SIG-M5 (cell line): Measurements from ENCODE around the gene SLC30A10.
"Not testable (repeated sequence)": the region's sequence is repeated elsewhere in the genome, so short reads cannot be mapped to it uniquely, and the experiment has no call there.

Experiments used
- DNase-seq: peaks from one replicate; lab custom pipeline; 2025; lab: John Stamatoyannopoulos, UW

SLC30A10 gene

GRCh38 chr1:219891846-219892245 lies 36.5 kb downstream of the SLC30A10 start:
- DNase-seq: not testable (repeated sequence)

GRCh38 chr1:219888667-219889066 lies 39.7 kb downstream of the SLC30A10 start:
- not testable (repeated sequence) for DNase-seq

GRCh38 chr1:219885680-219886079 lies 42.7 kb downstream of the SLC30A10 start:
- DNase-seq: no peak

- DNase-seq: no peak
These were observed 44.7 kb downstream of the SLC30A10 start for GRCh38 chr1:219883400-219884332.

- no peak for DNase-seq
These were observed 45.6 kb downstream of the SLC30A10 start for GRCh38 chr1:219882755-219883154.

- DNase-seq: no peak
These were observed 46.3 kb downstream of the SLC30A10 start for GRCh38 chr1:219882096-219882495.

GRCh38 chr1:219880765-219881457 lies 47.4 kb downstream of the SLC30A10 start:
- DNase-seq: no peak

GRCh38 chr1:219876798-219877209 lies 51.6 kb downstream of the SLC30A10 start:
- DNase-seq: no peak

GRCh38 chr1:219875860-219876259 lies 52.5 kb downstream of the SLC30A10 start:
- no peak for DNase-seq

GRCh38 chr1:219872538-219872937 lies 55.8 kb downstream of the SLC30A10 start:
- not testable (repeated sequence) for DNase-seq

- DNase-seq: no peak
These were observed 56.8 kb downstream of the SLC30A10 start for GRCh38 chr1:219871427-219872057.

- not testable (repeated sequence) for DNase-seq
These were observed 59.7 kb downstream of the SLC30A10 start for GRCh38 chr1:219868615-219869014.
